HS-5 (cell line): ENCODE results near the gene ARL15.
A peak's percentile ranks its signal among the peaks of the same experiment; 100 is the strongest.
"Not testable (repeated sequence)": the region's sequence is repeated elsewhere in the genome, so short reads cannot be mapped to it uniquely, and the experiment has no call there.

Source experiments
- DNase-seq: peaks from one replicate; pipeline ENCODE4 v3.0.0-alpha.2; 2012; ENCODE audit warnings: low read depth

ARL15 gene

GRCh38 chr5:54310433-54311175, at the start of gene ARL15:
TSS of gene ARL15 (minus strand) at chr5:54310573.
- peak; percentile 89 for DNase-seq

GRCh38 chr5:54360089-54360488, 49.7 kb upstream of the ARL15 start:
- peak; percentile 68 for DNase-seq

- no peak for DNase-seq
Measured at GRCh38 chr5:54357408-54358058, 47.2 kb upstream of the ARL15 start.

GRCh38 chr5:54353933-54354564, 43.7 kb upstream of the ARL15 start:
- DNase-seq, result not testable (repeated sequence)

GRCh38 chr5:54352580-54352979, 42.2 kb upstream of the ARL15 start:
- DNase-seq, result not testable (repeated sequence)

GRCh38 chr5:54347221-54347865, 37.0 kb upstream of the ARL15 start:
- DNase-seq, result no peak

GRCh38 chr5:54344653-54345052, 34.3 kb upstream of the ARL15 start:
- DNase-seq, result no peak

- DNase-seq, result no peak
Measured at GRCh38 chr5:54341971-54342370, 31.6 kb upstream of the ARL15 start.

GRCh38 chr5:54337523-54337922, 27.1 kb upstream of the ARL15 start:
- DNase-seq, result no peak

- DNase-seq, result no peak
Measured at GRCh38 chr5:54332720-54333119, 22.3 kb upstream of the ARL15 start.

GRCh38 chr5:54329731-54330709, 19.6 kb upstream of the ARL15 start:
- DNase-seq, result peak; percentile 99

GRCh38 chr5:54326662-54327270, 16.4 kb upstream of the ARL15 start:
- DNase-seq, result no peak

GRCh38 chr5:54325610-54326311, 15.4 kb upstream of the ARL15 start:
- no peak for DNase-seq

GRCh38 chr5:54325272-54325609, 14.9 kb upstream of the ARL15 start:
- DNase-seq, result no peak

GRCh38 chr5:54324651-54325271, 14.4 kb upstream of the ARL15 start:
- DNase-seq, result no peak

GRCh38 chr5:54323495-54323894, 13.1 kb upstream of the ARL15 start:
- DNase-seq, result no peak

GRCh38 chr5:54320256-54320655, 9.9 kb upstream of the ARL15 start:
- DNase-seq, result no peak

- DNase-seq, result no peak
Measured at GRCh38 chr5:54317511-54318260, 7.3 kb upstream of the ARL15 start.
